HepG2 (cell line): ENCODE measurements around the gene DHX29. TPM values are rescaled to one million over a fixed set of nuclear protein-coding genes. Genes with fewer than 3 reads are reported as not detected.

ENCODE experiments used
- ATAC-seq: fragments of 200-7000 bp; cut with Tn5 transposase; 3 replicates; pipeline ENCODE4 v1.9.1; 2020; ENCODE audit warnings: mild to moderate bottlenecking, moderate library complexity
- BruUV-seq: library from RNA; stranded (reverse); fragments of 400-500 nt; replicated peaks from 2 replicates; lab custom pipeline; 2021; lab: Mats Ljungman, UMichigan
- CTCF ChIA-PET: fragments of 300-600 bp; formaldehyde crosslinking; extraction: SDS; loops from one replicate; lab custom pipeline; 2021; ENCODE audit warnings: low total read pairs, inconsistent platforms, low intra/inter-chr PET ratio; lab: Yijun Ruan, JAX
- POLR2A ChIA-PET: fragments of 350-600 bp; sonication (Branson Sonifier 250); formaldehyde crosslinking; loops from one replicate; lab custom pipeline; 2020; ENCODE audit warnings: antibody characterized with exemption, inconsistent platforms; lab: Yijun Ruan, JAX
- DNase-seq: peaks from one replicate; pipeline ENCODE4 v3.0.0-alpha.2; 2015; ENCODE audit warnings: low spot score
- FAIRE-seq: peaks from 3 replicates; lab custom pipeline; 2011; peaks lifted over from hg19 to GRCh38; lab: Jason Lieb, UNC
- H2AFZ ChIP-seq: one replicate; pipeline ENCODE4 v1.6.1; 2011; ENCODE audit warnings: low read length, inconsistent platforms
- H3K27ac ChIP-seq: fragments of 300-600 bp; 3 replicates; pipeline ENCODE4 v1.8.0; 2011; ENCODE audit warnings: mixed run types, mild to moderate bottlenecking, mixed read lengths, low read length, inconsistent platforms; ENCODE audit not compliant: insufficient read depth; ENCODE audit errors: extremely low read length
- H3K27me3 ChIP-seq, 2 experiments: fragments of 200-600 bp in 1 of 2; 2 replicates in 1 of 2; 3 replicates in 1 of 2; pipeline versions ENCODE4 v1.6.0 to v1.8.0; 2011; ENCODE audit warnings: low read length in 2 of 2, mild to moderate bottlenecking in 2 of 2, moderate library complexity in 2 of 2, inconsistent platforms in 1 of 2; ENCODE audit not compliant: insufficient read depth in 2 of 2, control insufficient read depth in 1 of 2
- H3K36me3 ChIP-seq, 2 experiments: fragments of 200-600 bp in 1 of 2; replicated peaks in 1 of 2; 2 replicates in 1 of 2; 3 replicates in 1 of 2; pipeline versions ENCODE4 v1.5.1 to v1.8.0; 2011; ENCODE audit warnings: low read length in 2 of 2, inconsistent platforms in 1 of 2; ENCODE audit not compliant: insufficient read depth in 2 of 2, control insufficient read depth in 1 of 2
- H3K4me1 ChIP-seq: 2 replicates; pipeline ENCODE4 v1.5.1; 2012; ENCODE audit warnings: low read length, inconsistent platforms; ENCODE audit not compliant: insufficient read depth
- H3K4me2 ChIP-seq: 2 replicates; pipeline ENCODE4 v1.6.0; 2011; ENCODE audit warnings: low read depth, low read length, inconsistent platforms
- H3K4me3 ChIP-seq, 3 experiments: fragments of 200-600 bp in 1 of 3; sonication (generic), shearing (Covaris generic) in 1 of 3; replicated peaks in 1 of 3; 2 replicates each; pipeline ENCODE4 v1.5.1; 2011 to 2016; ENCODE audit warnings: low read length in 3 of 3, inconsistent platforms in 2 of 3, low read depth in 2 of 3, mild to moderate bottlenecking in 2 of 3, control low read depth in 1 of 3, mixed read lengths in 1 of 3; ENCODE audit not compliant: insufficient read depth in 1 of 3
- H3K79me2 ChIP-seq: one replicate; pipeline ENCODE4 v1.6.1; 2011; ENCODE audit warnings: low read length, inconsistent platforms; ENCODE audit not compliant: insufficient read depth
- H3K9ac ChIP-seq: 2 replicates; pipeline ENCODE4 v1.6.0; 2011; ENCODE audit warnings: mild to moderate bottlenecking, low read depth, low read length, inconsistent platforms; ENCODE audit not compliant: insufficient read depth
- H3K9me3 ChIP-seq: 2 replicates; pipeline ENCODE4 v1.5.1; 2012; ENCODE audit warnings: mild to moderate bottlenecking, low read length
- H4K20me1 ChIP-seq: 2 replicates; pipeline ENCODE4 v1.6.0; 2011; ENCODE audit warnings: inconsistent platforms, mild to moderate bottlenecking, low read length, moderate library complexity; ENCODE audit not compliant: insufficient read depth
- CBFB ChIP-seq: sonication (generic); formaldehyde crosslinking; IDR thresholded peaks from 2 replicates; pipeline ENCODE4 v1.4.0; 2020; ENCODE audit warnings: missing genetic modification reagents
- CCAR2 ChIP-seq: fragments of 200-400 bp; formaldehyde crosslinking; optimal IDR thresholded peaks from 2 replicates; pipeline ENCODE3; 2018; ENCODE audit warnings: low read depth, mild to moderate bottlenecking, low read length, moderate library complexity
- EEA1 ChIP-seq: sonication (generic); formaldehyde crosslinking; IDR thresholded peaks from 2 replicates; pipeline ENCODE4 v1.5.1; 2020; ENCODE audit warnings: mild to moderate bottlenecking, missing genetic modification reagents, borderline replicate concordance
- FOXJ3 ChIP-seq: sonication (generic); formaldehyde crosslinking; IDR thresholded peaks from 2 replicates; pipeline ENCODE4 v1.4.0; 2020; ENCODE audit warnings: missing genetic modification reagents, mild to moderate bottlenecking, borderline replicate concordance
- HNRNPH1 ChIP-seq: fragments of 200-400 bp; formaldehyde crosslinking; optimal IDR thresholded peaks from 2 replicates; pipeline ENCODE3; 2017; ENCODE audit warnings: mild to moderate bottlenecking, low read depth, low read length
- JARID2 ChIP-seq: sonication (generic); formaldehyde crosslinking; IDR thresholded peaks from 2 replicates; pipeline ENCODE4 v1.8.1; 2023; ENCODE audit warnings: missing genetic modification reagents, inconsistent platforms; ENCODE audit not compliant: insufficient replicate concordance
- KLF6 ChIP-seq: IDR thresholded peaks from 2 replicates; pipeline ENCODE4 v1.8.0; 2016; ENCODE audit warnings: missing biosample characterization, missing genetic modification reagents
- NKX3-1 ChIP-seq: sonication (generic); formaldehyde crosslinking; IDR thresholded peaks from 2 replicates; pipeline ENCODE4 v1.5.0; 2020; ENCODE audit warnings: missing genetic modification reagents
- NONO ChIP-seq, 2 experiments: fragments of 450-650 bp in 1 of 2; sonication (generic) in 1 of 2; formaldehyde crosslinking in 1 of 2; IDR thresholded peaks in 1 of 2; conservative IDR thresholded peaks in 1 of 2; 2 replicates each; pipeline versions ENCODE4 v1.6.1 to v1.8.0; 2017 to 2022; ENCODE audit warnings: mild to moderate bottlenecking in 1 of 2, missing genetic modification reagents in 1 of 2, moderate library complexity in 1 of 2
- NPAS2 ChIP-seq: sonication (generic); formaldehyde crosslinking; IDR thresholded peaks from 2 replicates; pipeline ENCODE4 v1.8.0; 2022; ENCODE audit warnings: mild to moderate bottlenecking, missing genetic modification reagents, borderline replicate concordance
- STAT5B ChIP-seq: sonication (generic); formaldehyde crosslinking; IDR thresholded peaks from 2 replicates; pipeline ENCODE4 v1.4.0; 2020; ENCODE audit warnings: missing genetic modification reagents
- ZNF616 ChIP-seq: sonication (generic); formaldehyde crosslinking; IDR thresholded peaks from 2 replicates; pipeline ENCODE4 v1.5.0; 2020; ENCODE audit warnings: low read depth, mild to moderate bottlenecking, missing genetic modification reagents
- ZSCAN31 ChIP-seq: sonication (generic); formaldehyde crosslinking; IDR thresholded peaks from 2 replicates; pipeline ENCODE4 v1.5.0; 2020; ENCODE audit warnings: low read depth, mild to moderate bottlenecking, missing genetic modification reagents
- WGBS: methylation state at CpG from one replicate; pipeline ENCODE4 v1.1.6; 2017; ENCODE audit warnings: low lambda C conversion rate; 5-methylcytosine and 5-hydroxymethylcytosine counted together
- in situ Hi-C: cut with HindIII; loops from 2 replicates; pipeline ENCODE4 v1.10.0; 2017; ENCODE audit warnings: low pct_unique_long_range_greater_than_20kb; ENCODE audit not compliant: extremely low pct_ligation_motif_present
- intact Hi-C: fragments of 100-400 bp; cut with micrococcal nuclease; formaldehyde crosslinking; loops from one replicate; pipeline ENCODE4 v1.10.0; 2022; ENCODE audit not compliant: unreplicated experiment
- polyA plus RNA-seq, 8 experiments: library from polyadenylated mRNA; depleted of rRNA in 3 of 8; stranded (reverse) in 7 of 8; unstranded in 1 of 8; fragments of >200 nt; fragmentation: Illumina TruSeq in 4 of 8; extraction: Trizol in 4 of 8; gene quantifications; 2 replicates each; pipeline versions ENCODE4 v1.2.1 to v1.2.3, GENCODE V29; 2011 to 2016; ENCODE audit warnings: low read depth in 4 of 8, missing spikeins in 1 of 8, mixed read lengths in 1 of 8; ENCODE audit not compliant: insufficient read depth in 1 of 8
- total RNA-seq, 5 experiments: library from RNA; depleted of rRNA; stranded (reverse); fragments of >200 nt; fragmentation: Illumina TruSeq; extraction: Trizol; gene quantifications; 2 replicates each; pipeline ENCODE4 v1.2.3, GENCODE V29; 2016; ENCODE audit warnings: low read depth in 1 of 5
- TF ChIP-seq, protein P1 (sequence below): fragments of 450-650 bp; IDR thresholded peaks from 2 replicates; pipeline ENCODE4 v1.6.1; 2017; ENCODE audit warnings: mild to moderate bottlenecking
- TF ChIP-seq, protein P2 (sequence below): sonication (generic); formaldehyde crosslinking; IDR thresholded peaks from 2 replicates; pipeline ENCODE4 v1.8.0; 2022; ENCODE audit warnings: missing genetic modification reagents, mild to moderate bottlenecking, inconsistent platforms, borderline replicate concordance
- TF ChIP-seq, protein P3 (sequence below): sonication (generic); formaldehyde crosslinking; IDR thresholded peaks from 2 replicates; pipeline ENCODE4 v1.8.0; 2023; ENCODE audit warnings: mild to moderate bottlenecking, missing genetic modification reagents

DHX29 gene
- total and polyA plus RNA-seq, 2 of the 13 experiments (the other 11 are each of a cell fraction or from before 2014, with no cell fraction given), result 1.9 to 22.0 TPM

DNA sequence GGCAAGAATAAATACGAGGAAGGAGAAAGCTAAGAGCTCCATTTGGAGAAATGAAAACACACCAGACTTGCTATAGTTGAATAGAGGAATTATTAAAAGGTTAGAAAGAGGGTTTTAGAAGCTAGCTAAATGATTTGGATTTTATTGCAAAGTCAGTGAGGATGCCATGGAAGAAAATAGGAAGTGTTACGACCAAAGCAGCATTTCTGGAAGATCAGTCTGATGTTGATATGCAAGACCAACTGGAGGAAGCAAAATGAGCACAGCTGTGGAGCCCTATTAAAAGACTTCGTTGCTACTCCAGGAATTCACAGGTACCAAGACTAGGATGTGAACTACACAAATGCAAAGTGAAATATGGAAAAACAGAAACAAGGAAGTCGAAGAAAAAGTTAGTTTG is 2.1 kb downstream of the DHX29 start:
- ChIA-PET POLR2A (no interaction called here), CTCF (no interaction called here)
- no peak for DNase-seq
- Histone ChIP-seq H3K4me2 (peak overlapping the region; percentile 83), H3K9me3 (no peaks in the 10 kb centered on the region; the same call in 1 of the 2 replicates), H3K27ac (no peak overlapping the region), H2AFZ (no peak overlapping the region), H3K4me1 (peaks cover 59% of the 10 kb centered on the region), H3K79me2 (peaks cover 77% of the 10 kb centered on the region), H3K4me3 (no peak overlapping the region), H3K27me3 (no peaks in the 10 kb centered on the region; a peak in 1 of 5 replicates), H3K9ac (peak overlapping the region; percentile 90; the same call in 1 of the 2 replicates), H3K36me3 (peaks cover 0 to 5% of the 10 kb centered on the region in 2 experiments; a peak in 3 of 5 replicates), H4K20me1 (no peaks in the 10 kb centered on the region)
- 94% methylated on average over 4 of the region's 4 CpGs for WGBS
- no peak for ATAC-seq
- in situ Hi-C loops (no loop called here), intact Hi-C loops (no loop called here)
- FAIRE-seq, result no peak
- no peak for TF ChIP-seq JARID2
- no peak for TF ChIP-seq EEA1
- no peak for TF ChIP-seq NKX3-1 (CRISPR knock-in tag)
- no peak for TF ChIP-seq ZNF616
- TF ChIP-seq, protein P1, sequence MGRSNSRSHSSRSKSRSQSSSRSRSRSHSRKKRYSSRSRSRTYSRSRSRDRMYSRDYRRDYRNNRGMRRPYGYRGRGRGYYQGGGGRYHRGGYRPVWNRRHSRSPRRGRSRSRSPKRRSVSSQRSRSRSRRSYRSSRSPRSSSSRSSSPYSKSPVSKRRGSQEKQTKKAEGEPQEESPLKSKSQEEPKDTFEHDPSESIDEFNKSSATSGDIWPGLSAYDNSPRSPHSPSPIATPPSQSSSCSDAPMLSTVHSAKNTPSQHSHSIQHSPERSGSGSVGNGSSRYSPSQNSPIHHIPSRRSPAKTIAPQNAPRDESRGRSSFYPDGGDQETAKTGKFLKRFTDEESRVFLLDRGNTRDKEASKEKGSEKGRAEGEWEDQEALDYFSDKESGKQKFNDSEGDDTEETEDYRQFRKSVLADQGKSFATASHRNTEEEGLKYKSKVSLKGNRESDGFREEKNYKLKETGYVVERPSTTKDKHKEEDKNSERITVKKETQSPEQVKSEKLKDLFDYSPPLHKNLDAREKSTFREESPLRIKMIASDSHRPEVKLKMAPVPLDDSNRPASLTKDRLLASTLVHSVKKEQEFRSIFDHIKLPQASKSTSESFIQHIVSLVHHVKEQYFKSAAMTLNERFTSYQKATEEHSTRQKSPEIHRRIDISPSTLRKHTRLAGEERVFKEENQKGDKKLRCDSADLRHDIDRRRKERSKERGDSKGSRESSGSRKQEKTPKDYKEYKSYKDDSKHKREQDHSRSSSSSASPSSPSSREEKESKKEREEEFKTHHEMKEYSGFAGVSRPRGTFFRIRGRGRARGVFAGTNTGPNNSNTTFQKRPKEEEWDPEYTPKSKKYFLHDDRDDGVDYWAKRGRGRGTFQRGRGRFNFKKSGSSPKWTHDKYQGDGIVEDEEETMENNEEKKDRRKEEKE, result no peak
- TF ChIP-seq, protein P2, sequence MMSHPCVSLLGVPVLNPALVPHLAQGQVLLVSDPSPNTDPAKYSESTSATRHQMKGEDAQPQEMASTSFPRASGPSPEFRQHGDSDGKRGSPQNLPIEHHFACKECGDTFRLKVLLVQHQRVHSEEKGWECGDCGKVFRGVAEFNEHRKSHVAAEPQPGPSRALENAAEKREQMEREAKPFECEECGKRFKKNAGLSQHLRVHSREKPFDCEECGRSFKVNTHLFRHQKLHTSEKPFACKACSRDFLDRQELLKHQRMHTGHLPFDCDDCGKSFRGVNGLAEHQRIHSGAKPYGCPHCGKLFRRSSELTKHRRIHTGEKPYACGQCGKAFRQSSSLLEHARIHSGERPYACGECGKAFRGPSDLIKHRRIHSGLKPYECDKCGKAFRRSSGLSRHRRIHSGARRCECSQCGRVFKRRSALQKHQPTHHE, result no peak
- no peak for TF ChIP-seq STAT5B (CRISPR knock-in tag)
- TF ChIP-seq, protein P3, sequence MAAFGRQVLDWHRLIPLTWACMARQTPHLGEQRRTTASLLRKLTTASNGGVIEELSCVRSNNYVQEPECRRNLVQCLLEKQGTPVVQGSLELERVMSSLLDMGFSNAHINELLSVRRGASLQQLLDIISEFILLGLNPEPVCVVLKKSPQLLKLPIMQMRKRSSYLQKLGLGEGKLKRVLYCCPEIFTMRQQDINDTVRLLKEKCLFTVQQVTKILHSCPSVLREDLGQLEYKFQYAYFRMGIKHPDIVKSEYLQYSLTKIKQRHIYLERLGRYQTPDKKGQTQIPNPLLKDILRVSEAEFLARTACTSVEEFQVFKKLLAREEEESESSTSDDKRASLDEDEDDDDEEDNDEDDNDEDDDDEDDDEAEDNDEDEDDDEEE (CRISPR knock-in tag), result no peak
- TF ChIP-seq CCAR2, result no peak
- TF ChIP-seq ZSCAN31 (CRISPR knock-in tag), result no peak
- no peak for TF ChIP-seq NPAS2
- TF ChIP-seq FOXJ3 (CRISPR knock-in tag), result no peak
- no peak for TF ChIP-seq CBFB (CRISPR knock-in tag)
- TF ChIP-seq NONO (IDR thresholded peaks at IDR 0.05), result no peak
- TF ChIP-seq NONO (CRISPR knock-in tag; conservative IDR thresholded peaks at IDR 0.05), result no peak
- no peak for TF ChIP-seq KLF6 (CRISPR knock-in tag)
- no peak for TF ChIP-seq HNRNPH1
- BruUV-seq, result no TSS peak
